HepG2 (cell line): ENCODE measurements around the gene CMIP. TPM values are rescaled to one million over a fixed set of nuclear protein-coding genes. Genes with fewer than 3 reads are reported as not detected.

Experiments
- ATAC-seq: fragments of 200-7000 bp; cut with Tn5 transposase; 3 replicates; pipeline ENCODE4 v1.9.1; 2020; ENCODE audit warnings: mild to moderate bottlenecking, moderate library complexity
- BruUV-seq: library from RNA; stranded (reverse); fragments of 400-500 nt; replicated peaks from 2 replicates; lab custom pipeline; 2021; lab: Mats Ljungman, UMichigan
- CTCF ChIA-PET: fragments of 300-600 bp; formaldehyde crosslinking; extraction: SDS; loops from one replicate; lab custom pipeline; 2021; ENCODE audit warnings: low total read pairs, inconsistent platforms, low intra/inter-chr PET ratio; lab: Yijun Ruan, JAX
- POLR2A ChIA-PET: fragments of 350-600 bp; sonication (Branson Sonifier 250); formaldehyde crosslinking; loops from one replicate; lab custom pipeline; 2020; ENCODE audit warnings: antibody characterized with exemption, inconsistent platforms; lab: Yijun Ruan, JAX
- DNase-seq: peaks from one replicate; pipeline ENCODE4 v3.0.0-alpha.2; 2015; ENCODE audit warnings: low spot score
- FAIRE-seq: peaks from 3 replicates; lab custom pipeline; 2011; peaks lifted over from hg19 to GRCh38; lab: Jason Lieb, UNC
- H2AFZ ChIP-seq: one replicate; pipeline ENCODE4 v1.6.1; 2011; ENCODE audit warnings: low read length, inconsistent platforms
- H3K27ac ChIP-seq: fragments of 300-600 bp; 3 replicates; pipeline ENCODE4 v1.8.0; 2011; ENCODE audit warnings: mixed run types, mild to moderate bottlenecking, mixed read lengths, low read length, inconsistent platforms; ENCODE audit not compliant: insufficient read depth; ENCODE audit errors: extremely low read length
- H3K27me3 ChIP-seq, 2 experiments: fragments of 200-600 bp in 1 of 2; 2 replicates in 1 of 2; 3 replicates in 1 of 2; pipeline versions ENCODE4 v1.6.0 to v1.8.0; 2011; ENCODE audit warnings: low read length in 2 of 2, mild to moderate bottlenecking in 2 of 2, moderate library complexity in 2 of 2, inconsistent platforms in 1 of 2; ENCODE audit not compliant: insufficient read depth in 2 of 2, control insufficient read depth in 1 of 2
- H3K36me3 ChIP-seq, 2 experiments: fragments of 200-600 bp in 1 of 2; replicated peaks in 1 of 2; 2 replicates in 1 of 2; 3 replicates in 1 of 2; pipeline versions ENCODE4 v1.5.1 to v1.8.0; 2011; ENCODE audit warnings: low read length in 2 of 2, inconsistent platforms in 1 of 2; ENCODE audit not compliant: insufficient read depth in 2 of 2, control insufficient read depth in 1 of 2
- H3K4me1 ChIP-seq: 2 replicates; pipeline ENCODE4 v1.5.1; 2012; ENCODE audit warnings: low read length, inconsistent platforms; ENCODE audit not compliant: insufficient read depth
- H3K4me2 ChIP-seq: 2 replicates; pipeline ENCODE4 v1.6.0; 2011; ENCODE audit warnings: low read depth, low read length, inconsistent platforms
- H3K4me3 ChIP-seq, 3 experiments: fragments of 200-600 bp in 1 of 3; sonication (generic), shearing (Covaris generic) in 1 of 3; replicated peaks in 1 of 3; 2 replicates each; pipeline ENCODE4 v1.5.1; 2011 to 2016; ENCODE audit warnings: low read length in 3 of 3, inconsistent platforms in 2 of 3, low read depth in 2 of 3, mild to moderate bottlenecking in 2 of 3, control low read depth in 1 of 3, mixed read lengths in 1 of 3; ENCODE audit not compliant: insufficient read depth in 1 of 3
- H3K79me2 ChIP-seq: one replicate; pipeline ENCODE4 v1.6.1; 2011; ENCODE audit warnings: low read length, inconsistent platforms; ENCODE audit not compliant: insufficient read depth
- H3K9ac ChIP-seq: 2 replicates; pipeline ENCODE4 v1.6.0; 2011; ENCODE audit warnings: mild to moderate bottlenecking, low read depth, low read length, inconsistent platforms; ENCODE audit not compliant: insufficient read depth
- H3K9me3 ChIP-seq: 2 replicates; pipeline ENCODE4 v1.5.1; 2012; ENCODE audit warnings: mild to moderate bottlenecking, low read length
- H4K20me1 ChIP-seq: 2 replicates; pipeline ENCODE4 v1.6.0; 2011; ENCODE audit warnings: inconsistent platforms, mild to moderate bottlenecking, low read length, moderate library complexity; ENCODE audit not compliant: insufficient read depth
- AGO2 ChIP-seq: fragments of 200-400 bp; formaldehyde crosslinking; optimal IDR thresholded peaks from 2 replicates; pipeline ENCODE3; 2017; ENCODE audit warnings: mild to moderate bottlenecking, low read depth, low read length, moderate library complexity
- ATF7 ChIP-seq, 2 experiments: fragments of 450-650 bp in 1 of 2; sonication (generic) in 1 of 2; formaldehyde crosslinking in 1 of 2; IDR thresholded peaks; 2 replicates each; pipeline versions ENCODE4 v1.4.0 to v1.6.1; 2016 to 2020; ENCODE audit warnings: antibody characterized with exemption in 1 of 2, mild to moderate bottlenecking in 1 of 2, missing genetic modification reagents in 1 of 2
- FOXK1 ChIP-seq: sonication (generic); formaldehyde crosslinking; IDR thresholded peaks from 2 replicates; pipeline ENCODE4 v1.4.0; 2020; ENCODE audit warnings: low read depth, missing genetic modification reagents, borderline replicate concordance
- HNRNPL ChIP-seq: fragments of 200-400 bp; formaldehyde crosslinking; IDR thresholded peaks from 2 replicates; pipeline ENCODE4 v1.6.1; 2017; ENCODE audit warnings: mild to moderate bottlenecking, low read depth, low read length
- SIN3A ChIP-seq: IDR thresholded peaks from 2 replicates; pipeline ENCODE4 v1.6.1; 2011; ENCODE audit warnings: low read depth, mild to moderate bottlenecking, control low read depth, low read length, borderline replicate concordance
- ZNF614 ChIP-seq: IDR thresholded peaks from 2 replicates; pipeline ENCODE4 v1.6.1; 2018; ENCODE audit warnings: missing biosample characterization, missing genetic modification reagents, inconsistent platforms, borderline replicate concordance
- ZNF687 ChIP-seq: sonication (generic); formaldehyde crosslinking; IDR thresholded peaks from 2 replicates; pipeline ENCODE4 v1.5.1; 2020; ENCODE audit warnings: mild to moderate bottlenecking, missing genetic modification reagents, moderate library complexity
- WGBS: methylation state at CpG from one replicate; pipeline ENCODE4 v1.1.6; 2017; ENCODE audit warnings: low lambda C conversion rate; 5-methylcytosine and 5-hydroxymethylcytosine counted together
- in situ Hi-C: cut with HindIII; loops from 2 replicates; pipeline ENCODE4 v1.10.0; 2017; ENCODE audit warnings: low pct_unique_long_range_greater_than_20kb; ENCODE audit not compliant: extremely low pct_ligation_motif_present
- intact Hi-C: fragments of 100-400 bp; cut with micrococcal nuclease; formaldehyde crosslinking; loops from one replicate; pipeline ENCODE4 v1.10.0; 2022; ENCODE audit not compliant: unreplicated experiment
- polyA plus RNA-seq, 8 experiments: library from polyadenylated mRNA; depleted of rRNA in 3 of 8; stranded (reverse) in 7 of 8; unstranded in 1 of 8; fragments of >200 nt; fragmentation: Illumina TruSeq in 4 of 8; extraction: Trizol in 4 of 8; gene quantifications; 2 replicates each; pipeline versions ENCODE4 v1.2.1 to v1.2.3, GENCODE V29; 2011 to 2016; ENCODE audit warnings: low read depth in 4 of 8, missing spikeins in 1 of 8, mixed read lengths in 1 of 8; ENCODE audit not compliant: insufficient read depth in 1 of 8
- total RNA-seq, 5 experiments: library from RNA; depleted of rRNA; stranded (reverse); fragments of >200 nt; fragmentation: Illumina TruSeq; extraction: Trizol; gene quantifications; 2 replicates each; pipeline ENCODE4 v1.2.3, GENCODE V29; 2016; ENCODE audit warnings: low read depth in 1 of 5

The CMIP gene
- total and polyA plus RNA-seq, 2 of the 13 experiments (the other 11 are each of a cell fraction or from before 2014, with no cell fraction given): 10.9 to 18.1 TPM

- no peak for TF ChIP-seq ZNF614 (CRISPR knock-in tag)
- TF ChIP-seq FOXK1 (CRISPR knock-in tag): no peak
- TF ChIP-seq ZNF687 (CRISPR knock-in tag): peak; percentile 31
- no peak for TF ChIP-seq SIN3A
- TF ChIP-seq ATF7 (IDR thresholded peaks at IDR 0.05): no peak
- TF ChIP-seq ATF7 (CRISPR knock-in tag; IDR thresholded peaks at IDR 0.05): no peak
- TF ChIP-seq HNRNPL: peak; percentile 67; the same call in 1 of the 2 replicates
- peak; percentile 40 for TF ChIP-seq AGO2
- ChIA-PET POLR2A (no interaction called here), CTCF (no interaction called here)
- H3K4me1 ChIP-seq: peaks cover 56% of the 10 kb centered on the region
- no peak overlapping the region for H3K27ac ChIP-seq
- intact Hi-C loops (no loop called here), in situ Hi-C loops (no loop called here)
- H3K4me3 ChIP-seq: no peak overlapping the region
- peaks cover 86% of the 10 kb centered on the region for H4K20me1 ChIP-seq
- WGBS: 91% methylated on average over 7 of the region's 7 CpGs
- no peak for ATAC-seq
- no peaks in the 10 kb centered on the region for H3K9me3 ChIP-seq
- H2AFZ ChIP-seq: no peak overlapping the region
- peaks cover 85% of the 10 kb centered on the region for H3K79me2 ChIP-seq
- no peak for DNase-seq
- H3K4me2 ChIP-seq: no peak overlapping the region
- peaks cover 9 to 34% of the 10 kb centered on the region in 2 experiments for H3K36me3 ChIP-seq
- no peak for FAIRE-seq
- H3K27me3 ChIP-seq: no peaks in the 10 kb centered on the region
- BruUV-seq: no TSS peak
- H3K9ac ChIP-seq: no peak overlapping the region
Observed at GRCh38 chr16:81574168-81574567, 129.6 kb downstream of the CMIP start.
